IMR-90 (cell line): ENCODE results near the gene KDM8. TPM values are rescaled to one million over a fixed set of nuclear protein-coding genes. Genes with fewer than 3 reads are reported as not detected.

ENCODE experiments used
- ATAC-seq: fragments of 200-7000 bp; cut with Tn5 transposase; 2 replicates; pipeline ENCODE4 v1.9.1; 2020; ENCODE audit warnings: low read depth, mild to moderate bottlenecking, moderate library complexity
- BruUV-seq: library from RNA; stranded (reverse); fragments of 400-500 nt; replicated peaks from 2 replicates; lab custom pipeline; 2021; lab: Mats Ljungman, UMichigan
- CTCF ChIA-PET: fragments of 300-600 bp; formaldehyde crosslinking; extraction: SDS; loops from one replicate; lab custom pipeline; 2021; ENCODE audit warnings: antibody characterized with exemption; lab: Yijun Ruan, JAX
- POLR2A ChIA-PET: fragments of 300-600 bp; sonication (Branson Sonifier 250); formaldehyde crosslinking; loops from one replicate; lab custom pipeline; 2022; ENCODE audit warnings: antibody characterized with exemption; ENCODE audit not compliant: unreplicated experiment; lab: Charles Lee
- DNase-seq: peaks from one replicate; pipeline ENCODE4 v3.0.0; 2013
- H2AFZ ChIP-seq: replicated peaks from 2 replicates; pipeline ENCODE3; 2013; ENCODE audit warnings: low read length, mild to moderate bottlenecking; ENCODE audit not compliant: poor library complexity
- H2AK5ac ChIP-seq: 2 replicates; pipeline ENCODE4 v1.6.1; 2013; ENCODE audit warnings: low read depth, low read length, inconsistent platforms
- H2AK9ac ChIP-seq: replicated peaks from 2 replicates; pipeline ENCODE3; 2013; ENCODE audit warnings: mild to moderate bottlenecking, low read depth, low read length, moderate library complexity; ENCODE audit not compliant: poor library complexity
- H2BK120ac ChIP-seq: 2 replicates; pipeline ENCODE4 v1.6.1; 2013; ENCODE audit warnings: low read depth, low read length, inconsistent platforms
- H2BK15ac ChIP-seq: 3 replicates; pipeline ENCODE4 v1.6.1; 2013; ENCODE audit warnings: low read depth, low read length, inconsistent platforms
- H2BK20ac ChIP-seq: 2 replicates; pipeline ENCODE4 v1.6.1; 2013; ENCODE audit warnings: low read depth, mild to moderate bottlenecking, inconsistent platforms, low read length, moderate library complexity
- H2BK5ac ChIP-seq: 2 replicates; pipeline ENCODE4 v1.6.1; 2013; ENCODE audit warnings: mild to moderate bottlenecking, low read depth, low read length, inconsistent platforms; ENCODE audit not compliant: poor library complexity, severe bottlenecking
- H3K14ac ChIP-seq: replicated peaks from 2 replicates; pipeline ENCODE4 v1.6.1; 2013; ENCODE audit warnings: low read depth, low read length, inconsistent platforms
- H3K18ac ChIP-seq: 2 replicates; pipeline ENCODE4 v1.6.1; 2013; ENCODE audit warnings: low read depth, low read length, control low read depth
- H3K23ac ChIP-seq: 2 replicates; pipeline ENCODE4 v1.6.1; 2013; ENCODE audit warnings: low read depth, low read length, inconsistent platforms
- H3K27ac ChIP-seq: 2 replicates; pipeline ENCODE4 v1.5.1; 2013; ENCODE audit warnings: mild to moderate bottlenecking, control low read depth, low read length; ENCODE audit not compliant: insufficient read depth
- H3K27me3 ChIP-seq: 2 replicates; pipeline ENCODE4 v1.6.1; 2013; ENCODE audit warnings: low read length; ENCODE audit not compliant: control insufficient read depth, insufficient read depth
- H3K36me3 ChIP-seq: 2 replicates; pipeline ENCODE4 v1.6.1; 2013; ENCODE audit warnings: low read length, mixed read lengths; ENCODE audit not compliant: control insufficient read depth, insufficient read depth
- H3K4ac ChIP-seq: 2 replicates; pipeline ENCODE4 v1.6.1; 2013; ENCODE audit warnings: low read depth, low read length, inconsistent platforms
- H3K4me1 ChIP-seq: 2 replicates; pipeline ENCODE4 v1.6.1; 2013; ENCODE audit warnings: low read length, mixed read lengths; ENCODE audit not compliant: control insufficient read depth, insufficient read depth
- H3K4me2 ChIP-seq: 2 replicates; pipeline ENCODE4 v1.6.1; 2013; ENCODE audit warnings: low read depth, mild to moderate bottlenecking, control low read depth, low read length, moderate library complexity
- H3K4me3 ChIP-seq: 2 replicates; pipeline ENCODE4 v1.5.1; 2013; ENCODE audit warnings: low read depth, mild to moderate bottlenecking, control low read depth, low read length, moderate library complexity; ENCODE audit not compliant: insufficient read depth
- H3K56ac ChIP-seq: 2 replicates; pipeline ENCODE4 v1.6.1; 2013; ENCODE audit warnings: low read length, inconsistent platforms; ENCODE audit not compliant: insufficient read depth; ENCODE audit errors: extremely low read depth
- H3K79me1 ChIP-seq, 2 experiments: 2 replicates each; pipeline ENCODE4 v1.6.1; 2013; ENCODE audit warnings: low read length in 2 of 2, inconsistent platforms in 1 of 2, low read depth in 1 of 2
- H3K9ac ChIP-seq: 2 replicates; pipeline ENCODE4 v1.6.1; 2013; ENCODE audit warnings: low read depth, low read length, control low read depth
- H3K9me1 ChIP-seq: 2 replicates; pipeline ENCODE4 v1.6.1; 2013; ENCODE audit warnings: low read length, inconsistent platforms; ENCODE audit not compliant: insufficient read depth
- H3K9me3 ChIP-seq: 2 replicates; pipeline ENCODE4 v1.6.1; 2013; ENCODE audit warnings: low read length; ENCODE audit not compliant: control insufficient read depth, insufficient read depth
- H4K20me1 ChIP-seq: 2 replicates; pipeline ENCODE4 v1.6.1; 2013; ENCODE audit warnings: low read length, inconsistent platforms; ENCODE audit not compliant: insufficient read depth
- H4K5ac ChIP-seq: 2 replicates; pipeline ENCODE4 v1.6.1; 2013; ENCODE audit warnings: mild to moderate bottlenecking, low read depth, low read length, control low read depth
- H4K8ac ChIP-seq, 2 experiments: 2 replicates each; pipeline ENCODE4 v1.6.1; 2013; ENCODE audit warnings: low read depth in 2 of 2, low read length in 2 of 2, control low read depth in 1 of 2, inconsistent platforms in 1 of 2
- H4K91ac ChIP-seq: 2 replicates; pipeline ENCODE4 v1.6.1; 2013; ENCODE audit warnings: low read depth, low read length, inconsistent platforms; ENCODE audit not compliant: insufficient read depth
- BHLHE40 ChIP-seq: fragments of 150-350 bp; IDR thresholded peaks from 2 replicates; pipeline ENCODE4 v1.6.1; 2016; ENCODE audit warnings: mild to moderate bottlenecking, low read depth, low read length
- CEBPB ChIP-seq: IDR thresholded peaks from 2 replicates; pipeline ENCODE4 v1.6.1; 2012; ENCODE audit warnings: low read depth, low read length, improper control_type of control experiment
- MAFK ChIP-seq: IDR thresholded peaks from 2 replicates; pipeline ENCODE4 v1.6.1; 2012; ENCODE audit warnings: low read depth, low read length, improper control_type of control experiment
- MAZ ChIP-seq: IDR thresholded peaks from 2 replicates; pipeline ENCODE4 v1.6.1; 2012; ENCODE audit warnings: low read depth, mild to moderate bottlenecking, low read length, improper control_type of control experiment, moderate library complexity, borderline replicate concordance
- MXI1 ChIP-seq: IDR thresholded peaks from 2 replicates; pipeline ENCODE4 v1.6.1; 2012; ENCODE audit warnings: low read depth, mild to moderate bottlenecking, low read length, moderate library complexity, borderline replicate concordance
- NFE2L2 ChIP-seq: fragments of 150-350 bp; IDR thresholded peaks from 2 replicates; pipeline ENCODE4 v1.6.1; 2016; ENCODE audit warnings: low read depth, mild to moderate bottlenecking, low read length
- POLR2A ChIP-seq: IDR thresholded peaks from 2 replicates; pipeline ENCODE4 v1.6.1; 2012; ENCODE audit warnings: mild to moderate bottlenecking, low read depth, low read length
- RAD21 ChIP-seq: IDR thresholded peaks from 2 replicates; pipeline ENCODE4 v1.6.1; 2012; ENCODE audit warnings: low read length, improper control_type of control experiment
- RCOR1 ChIP-seq: IDR thresholded peaks from 2 replicates; pipeline ENCODE4 v1.6.1; 2012; ENCODE audit warnings: mild to moderate bottlenecking, low read length, improper control_type of control experiment; ENCODE audit not compliant: insufficient replicate concordance
- RFX5 ChIP-seq: IDR thresholded peaks from 2 replicates; pipeline ENCODE4 v1.8.0; 2012; ENCODE audit warnings: low read depth, mild to moderate bottlenecking, low read length, moderate library complexity
- SMC3 ChIP-seq: fragments of 150-350 bp; IDR thresholded peaks from 2 replicates; pipeline ENCODE4 v1.6.1; 2016; ENCODE audit warnings: low read depth, mild to moderate bottlenecking, antibody characterized with exemption, low read length, moderate library complexity
- WGBS, 2 experiments: methylation state at CpG; one replicate each; pipeline versions ENCODE4 v1.1.5 to v1.1.7; 2013; ENCODE audit warnings: missing lambda C conversion rate in 2 of 2; ENCODE audit not compliant: insufficient read length in 1 of 2; ENCODE audit errors: extremely low coverage in 2 of 2; 5-methylcytosine and 5-hydroxymethylcytosine counted together
- dilution Hi-C: fragments of 300-500 bp; cut with HindIII; formaldehyde crosslinking; loops from one replicate; pipeline ENCODE4 v1.14.3; 2018; ENCODE audit warnings: low sequenced_read_pairs; ENCODE audit not compliant: unreplicated experiment
- in situ Hi-C: fragments of 300-500 bp; cut with MboI; formaldehyde crosslinking; loops from 3 replicates; pipeline ENCODE4 v1.14.3; 2019; ENCODE audit warnings: low sequenced_read_pairs, inconsistent platforms, mixed read lengths
- intact Hi-C: fragments of 100-400 bp; cut with micrococcal nuclease; formaldehyde crosslinking; loops from 2 replicates; pipeline ENCODE4 v1.10.0; 2022
- polyA plus RNA-seq, 3 experiments: library from polyadenylated mRNA; depleted of rRNA; stranded (reverse); fragments of >200 nt; gene quantifications; 2 replicates each; pipeline ENCODE4 v1.2.3, GENCODE V29; 2012; ENCODE audit warnings: low replicate concordance in 1 of 3
- total RNA-seq: library from RNA; depleted of rRNA; stranded (reverse); fragments of >200 nt; gene quantifications from 2 replicates; pipeline ENCODE4 v1.2.3, GENCODE V29; 2012
- TF ChIP-seq, protein P1 (sequence below): fragments of 150-350 bp; IDR thresholded peaks from 2 replicates; pipeline ENCODE4 v1.6.1; 2017; ENCODE audit warnings: mild to moderate bottlenecking, antibody characterized with exemption, low read length, low read depth
- TF ChIP-seq, protein P2 (sequence below): conservative IDR thresholded peaks from 2 replicates; pipeline ENCODE4 v1.5.1; 2012; ENCODE audit warnings: mild to moderate bottlenecking, low read depth, low read length, improper control_type of control experiment

KDM8 gene
- total and polyA plus RNA-seq, 2 of the 4 experiments (the other 2 are of a cell fraction): 3.2 to 3.8 TPM

DNA sequence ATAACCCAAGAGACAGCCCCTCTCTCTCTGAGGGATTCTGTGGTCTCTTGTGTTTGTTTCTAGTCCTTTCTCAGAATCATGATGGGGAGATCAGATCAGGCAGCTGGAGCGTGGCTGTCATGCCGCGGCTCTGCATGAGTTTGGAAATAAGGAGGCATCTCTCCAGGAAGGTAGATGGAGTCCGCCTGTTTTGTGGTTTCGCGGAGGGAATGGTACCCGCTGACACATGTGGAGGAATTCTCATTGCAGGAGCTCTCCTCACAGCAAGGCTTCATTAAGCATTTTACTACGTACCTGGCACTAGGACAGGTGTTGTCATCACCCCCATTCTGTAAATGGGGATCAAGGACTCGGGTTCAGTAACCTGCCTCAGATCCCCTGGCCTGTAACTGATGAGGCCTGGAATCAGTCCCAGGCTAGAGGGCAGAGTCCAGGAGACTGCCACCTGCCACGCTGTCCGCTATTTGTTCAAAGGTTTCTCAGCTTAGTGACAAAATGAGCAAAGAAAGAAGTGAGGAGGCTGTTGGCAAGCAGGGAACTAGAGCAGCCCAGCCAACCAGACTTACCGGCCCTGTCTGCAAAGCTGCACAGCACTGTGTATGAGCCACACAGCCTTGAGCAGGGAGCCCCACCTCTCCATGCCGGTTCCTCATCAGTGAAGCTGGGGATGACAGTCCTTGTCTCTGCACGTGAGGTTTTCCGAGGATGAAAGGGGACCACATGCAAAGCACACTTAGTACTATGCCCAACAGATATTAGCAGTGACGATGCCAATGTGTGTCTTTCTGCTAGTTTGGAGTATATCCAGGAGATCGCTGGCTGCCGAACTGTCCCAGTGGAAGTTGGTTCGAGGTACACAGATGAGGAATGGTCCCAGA lies 11.0 kb downstream of the KDM8 start (continued):
- TF ChIP-seq, protein P1, sequence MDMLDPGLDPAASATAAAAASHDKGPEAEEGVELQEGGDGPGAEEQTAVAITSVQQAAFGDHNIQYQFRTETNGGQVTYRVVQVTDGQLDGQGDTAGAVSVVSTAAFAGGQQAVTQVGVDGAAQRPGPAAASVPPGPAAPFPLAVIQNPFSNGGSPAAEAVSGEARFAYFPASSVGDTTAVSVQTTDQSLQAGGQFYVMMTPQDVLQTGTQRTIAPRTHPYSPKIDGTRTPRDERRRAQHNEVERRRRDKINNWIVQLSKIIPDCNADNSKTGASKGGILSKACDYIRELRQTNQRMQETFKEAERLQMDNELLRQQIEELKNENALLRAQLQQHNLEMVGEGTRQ: no peak

DNA sequence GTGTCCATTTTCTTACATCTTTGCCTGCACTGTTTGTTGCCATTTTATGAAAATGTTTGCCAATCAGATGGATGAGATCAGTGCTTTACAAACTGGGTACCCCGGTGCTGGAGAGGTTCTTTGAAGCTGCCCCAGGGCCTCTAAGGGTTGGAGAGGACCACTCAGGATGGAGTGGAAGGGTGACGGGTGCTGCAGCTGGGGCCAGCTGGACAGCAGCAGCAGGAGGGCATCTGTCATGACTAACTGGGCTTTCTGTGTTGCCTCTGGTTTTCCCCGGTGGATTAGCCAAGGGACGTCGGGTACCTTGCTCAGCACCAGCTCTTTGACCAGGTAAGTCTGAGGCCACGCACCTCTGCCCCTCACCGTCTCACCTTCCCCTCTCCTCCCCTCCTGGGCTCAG lies 12.3 kb downstream of the KDM8 start:
- no peak overlapping the region for H4K5ac ChIP-seq
- peak overlapping the region; percentile 9 for H2AK9ac ChIP-seq
- no peak overlapping the region for H2BK5ac ChIP-seq
- intact Hi-C loops (no loop called here), in situ Hi-C loops (no loop called here), dilution Hi-C loops (no loop called here)
- H3K79me1 ChIP-seq: no peaks in the 10 kb centered on the region
- ChIA-PET CTCF (no interaction called here), POLR2A (no interaction called here)
- no peak overlapping the region for H2BK15ac ChIP-seq
- no peak overlapping the region for H3K4me2 ChIP-seq
- 0 out of 2 replicates have a peak, but pooled peaks cover 3% of the 10 kb centered on the region for H3K4me1 ChIP-seq
- H4K91ac ChIP-seq: no peak overlapping the region
- H2AK5ac ChIP-seq: peak overlapping the region; percentile 47; the same call in 1 of the 2 replicates
- ATAC-seq (no peak), DNase-seq (no peak)
- no peak overlapping the region for H3K18ac ChIP-seq
- no peak overlapping the region for H2BK120ac ChIP-seq
- H3K14ac ChIP-seq: no peak overlapping the region
- no peak overlapping the region for H3K9ac ChIP-seq
- no peak overlapping the region for H3K4me3 ChIP-seq
- no peak overlapping the region for H3K56ac ChIP-seq
- H4K8ac ChIP-seq: no peak overlapping the region
- no peak overlapping the region for H2AFZ ChIP-seq
- H3K36me3 ChIP-seq: peaks cover 11% of the 10 kb centered on the region
- no peak overlapping the region for H3K27ac ChIP-seq
- H3K9me3 ChIP-seq: no peaks in the 10 kb centered on the region
- no peak overlapping the region; the same call in 1 of the 2 replicates for H2BK20ac ChIP-seq
- no TSS peak for BruUV-seq
- no peaks in the 10 kb centered on the region for H4K20me1 ChIP-seq
- H3K23ac ChIP-seq: no peak overlapping the region
- no peaks in the 10 kb centered on the region for H3K27me3 ChIP-seq
- no CpG with 5 or more reads among the region's 7 CpGs for WGBS, 2 experiments
- peaks cover 8% of the 10 kb centered on the region; the same call in 1 of the 2 replicates for H3K9me1 ChIP-seq
- H3K4ac ChIP-seq: no peak overlapping the region
- TF ChIP-seq SMC3 (no peak), NFE2L2 (no peak), MAZ (no peak), POLR2A (no peak), RFX5 (no peak), BHLHE40 (no peak), RAD21 (no peak), RCOR1 (no peak), CEBPB (no peak), MAFK (no peak), MXI1 (no peak)
- TF ChIP-seq, protein P1: no peak
- TF ChIP-seq, protein P2, sequence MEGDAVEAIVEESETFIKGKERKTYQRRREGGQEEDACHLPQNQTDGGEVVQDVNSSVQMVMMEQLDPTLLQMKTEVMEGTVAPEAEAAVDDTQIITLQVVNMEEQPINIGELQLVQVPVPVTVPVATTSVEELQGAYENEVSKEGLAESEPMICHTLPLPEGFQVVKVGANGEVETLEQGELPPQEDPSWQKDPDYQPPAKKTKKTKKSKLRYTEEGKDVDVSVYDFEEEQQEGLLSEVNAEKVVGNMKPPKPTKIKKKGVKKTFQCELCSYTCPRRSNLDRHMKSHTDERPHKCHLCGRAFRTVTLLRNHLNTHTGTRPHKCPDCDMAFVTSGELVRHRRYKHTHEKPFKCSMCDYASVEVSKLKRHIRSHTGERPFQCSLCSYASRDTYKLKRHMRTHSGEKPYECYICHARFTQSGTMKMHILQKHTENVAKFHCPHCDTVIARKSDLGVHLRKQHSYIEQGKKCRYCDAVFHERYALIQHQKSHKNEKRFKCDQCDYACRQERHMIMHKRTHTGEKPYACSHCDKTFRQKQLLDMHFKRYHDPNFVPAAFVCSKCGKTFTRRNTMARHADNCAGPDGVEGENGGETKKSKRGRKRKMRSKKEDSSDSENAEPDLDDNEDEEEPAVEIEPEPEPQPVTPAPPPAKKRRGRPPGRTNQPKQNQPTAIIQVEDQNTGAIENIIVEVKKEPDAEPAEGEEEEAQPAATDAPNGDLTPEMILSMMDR: no peak
